ENCODE measurements around the gene CAPN10.

The CAPN10 gene

GRCh38 chr2:240596491-240596931 lies 10.0 kb downstream of the CAPN10 start:
- H3K27me3 ChIP-seq (ENCODE audit: insufficient read depth, low read length, poor library complexity) = no peaks in the 10 kb centered on the region
- no peak overlapping the region for H3K27ac ChIP-seq (ENCODE audit: low read depth, low read length)
- H2AK5ac ChIP-seq (ENCODE audit: low read length) = no peak overlapping the region
- no peak overlapping the region for H3K4ac ChIP-seq (ENCODE audit: low read depth, low read length)
- no peak overlapping the region for H2BK5ac ChIP-seq (ENCODE audit: low read length)
- no peaks in the 10 kb centered on the region for H3K4me1 ChIP-seq (ENCODE audit: control insufficient read depth, low read depth, low read length)
- WGBS (ENCODE audit: extremely low coverage, insufficient coverage, low lambda C conversion rate) = no CpG with 5 or more reads among the region's 23 CpGs
- no peaks in the 10 kb centered on the region for H3K79me2 ChIP-seq (ENCODE audit: control insufficient read depth, insufficient read depth, low read length)
- no peak overlapping the region for H3K9ac ChIP-seq (ENCODE audit: low read length)
- no peak overlapping the region for H3K56ac ChIP-seq (ENCODE audit: low read length)
- no peak for DNase-seq
- no peak overlapping the region for H3K4me3 ChIP-seq (ENCODE audit: low read length)
- H3K18ac ChIP-seq (ENCODE audit: low read length) = no peak overlapping the region
- no peak overlapping the region for H4K5ac ChIP-seq (ENCODE audit: low read length)
- H3K4me2 ChIP-seq (ENCODE audit: low read length) = no peak overlapping the region
- no peak overlapping the region for H2BK15ac ChIP-seq (replicated peaks; ENCODE audit: low read depth)
- H2BK120ac ChIP-seq (ENCODE audit: low read depth, low read length) = no peak overlapping the region
- no peak overlapping the region for H3K23ac ChIP-seq (ENCODE audit: low read length)
- no peaks in the 10 kb centered on the region for H3K79me1 ChIP-seq (ENCODE audit: low read length)
- H3K36me3 ChIP-seq (ENCODE audit: control insufficient read depth, insufficient read depth, low read length) = peaks cover 2% of the 10 kb centered on the region
- H4K8ac ChIP-seq (ENCODE audit: low read depth, low read length) = no peak overlapping the region

DNA sequence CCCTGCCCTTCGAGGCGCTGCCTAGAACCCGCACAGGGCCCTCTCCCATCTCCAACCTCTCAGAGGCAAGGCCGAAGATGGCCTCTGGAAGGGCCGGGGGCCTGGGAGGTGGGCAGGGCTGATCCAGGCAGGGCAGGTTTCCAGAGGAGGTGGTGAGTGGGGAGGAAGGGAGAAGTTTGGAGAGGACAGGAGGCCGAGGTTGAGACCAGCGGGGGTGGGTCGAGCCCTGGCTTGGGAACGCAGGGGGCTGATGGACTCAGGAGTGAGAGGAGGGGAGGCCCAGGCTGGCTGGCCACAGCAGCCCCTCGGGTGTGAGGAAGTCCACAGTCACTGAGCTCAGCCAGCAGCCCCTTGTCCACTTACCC lies 10.5 kb downstream of the CAPN10 start:
- Histone ChIP-seq H3K36me3 (ENCODE audit: control insufficient read depth, insufficient read depth, low read length) (peaks cover 2% of the 10 kb centered on the region), H2BK120ac (ENCODE audit: low read depth, low read length) (no peak overlapping the region), H2BK15ac (replicated peaks; ENCODE audit: low read depth) (no peak overlapping the region), H3K9ac (ENCODE audit: low read length) (no peak overlapping the region), H3K4me2 (ENCODE audit: low read length) (no peak overlapping the region), H3K23ac (ENCODE audit: low read length) (no peak overlapping the region), H3K27me3 (ENCODE audit: insufficient read depth, low read length, poor library complexity) (no peaks in the 10 kb centered on the region), H3K4me3 (ENCODE audit: low read length) (no peak overlapping the region), H4K8ac (ENCODE audit: low read depth, low read length) (no peak overlapping the region), H3K79me2 (ENCODE audit: control insufficient read depth, insufficient read depth, low read length) (no peaks in the 10 kb centered on the region), H2AK5ac (ENCODE audit: low read length) (no peak overlapping the region), H3K56ac (ENCODE audit: low read length) (no peak overlapping the region), H3K79me1 (ENCODE audit: low read length) (no peaks in the 10 kb centered on the region), H2BK5ac (ENCODE audit: low read length) (no peak overlapping the region), H3K27ac (ENCODE audit: low read depth, low read length) (no peak overlapping the region), H4K5ac (ENCODE audit: low read length) (no peak overlapping the region), H3K4ac (ENCODE audit: low read depth, low read length) (no peak overlapping the region), H3K18ac (ENCODE audit: low read length) (no peak overlapping the region), H3K4me1 (ENCODE audit: control insufficient read depth, low read depth, low read length) (no peaks in the 10 kb centered on the region)
- DNase-seq = no peak
- WGBS (ENCODE audit: extremely low coverage, insufficient coverage, low lambda C conversion rate) = no CpG with 5 or more reads among the region's 10 CpGs

GRCh38 chr2:240597419-240598181 lies 11.1 kb downstream of the CAPN10 start:
- H2BK5ac ChIP-seq (ENCODE audit: low read length) = no peak overlapping the region
- H3K9ac ChIP-seq (ENCODE audit: low read length) = no peak overlapping the region
- no peak overlapping the region for H2AK5ac ChIP-seq (ENCODE audit: low read length)
- no peak overlapping the region for H3K56ac ChIP-seq (ENCODE audit: low read length)
- DNase-seq = no peak
- WGBS (ENCODE audit: extremely low coverage, insufficient coverage, low lambda C conversion rate) = no CpG with 5 or more reads among the region's 22 CpGs
- H3K4me1 ChIP-seq (ENCODE audit: control insufficient read depth, low read depth, low read length) = no peaks in the 10 kb centered on the region
- H2BK15ac ChIP-seq (replicated peaks; ENCODE audit: low read depth) = no peak overlapping the region
- no peak overlapping the region for H3K18ac ChIP-seq (ENCODE audit: low read length)
- no peak overlapping the region for H4K5ac ChIP-seq (ENCODE audit: low read length)
- no peak overlapping the region for H3K4me3 ChIP-seq (ENCODE audit: low read length)
- peaks cover 2% of the 10 kb centered on the region for H3K36me3 ChIP-seq (ENCODE audit: control insufficient read depth, insufficient read depth, low read length)
- H3K4ac ChIP-seq (ENCODE audit: low read depth, low read length) = no peak overlapping the region
- no peak overlapping the region for H3K23ac ChIP-seq (ENCODE audit: low read length)
- H2BK120ac ChIP-seq (ENCODE audit: low read depth, low read length) = no peak overlapping the region
- no peak overlapping the region for H3K4me2 ChIP-seq (ENCODE audit: low read length)
- no peak overlapping the region for H3K27ac ChIP-seq (ENCODE audit: low read depth, low read length)
- H3K79me1 ChIP-seq (ENCODE audit: low read length) = no peaks in the 10 kb centered on the region
- H3K79me2 ChIP-seq (ENCODE audit: control insufficient read depth, insufficient read depth, low read length) = no peaks in the 10 kb centered on the region
- no peaks in the 10 kb centered on the region for H3K27me3 ChIP-seq (ENCODE audit: insufficient read depth, low read length, poor library complexity)
- no peak overlapping the region for H4K8ac ChIP-seq (ENCODE audit: low read depth, low read length)

GRCh38 chr2:240598311-240598911 lies 11.9 kb downstream of the CAPN10 start:
- Histone ChIP-seq H3K79me2 (ENCODE audit: control insufficient read depth, insufficient read depth, low read length) (no peaks in the 10 kb centered on the region), H3K27me3 (ENCODE audit: insufficient read depth, low read length, poor library complexity) (no peaks in the 10 kb centered on the region), H3K4me2 (ENCODE audit: low read length) (no peak overlapping the region), H3K9ac (ENCODE audit: low read length) (no peak overlapping the region), H4K5ac (ENCODE audit: low read length) (no peak overlapping the region), H3K4ac (ENCODE audit: low read depth, low read length) (no peak overlapping the region), H2BK120ac (ENCODE audit: low read depth, low read length) (no peak overlapping the region), H3K56ac (ENCODE audit: low read length) (no peak overlapping the region), H3K23ac (ENCODE audit: low read length) (no peak overlapping the region), H3K36me3 (ENCODE audit: control insufficient read depth, insufficient read depth, low read length) (peaks cover 2% of the 10 kb centered on the region), H2BK15ac (replicated peaks; ENCODE audit: low read depth) (no peak overlapping the region), H3K27ac (ENCODE audit: low read depth, low read length) (no peak overlapping the region), H3K4me1 (ENCODE audit: control insufficient read depth, low read depth, low read length) (no peaks in the 10 kb centered on the region), H4K8ac (ENCODE audit: low read depth, low read length) (no peak overlapping the region), H3K79me1 (ENCODE audit: low read length) (no peaks in the 10 kb centered on the region), H3K4me3 (ENCODE audit: low read length) (no peak overlapping the region), H2BK5ac (ENCODE audit: low read length) (no peak overlapping the region), H3K18ac (ENCODE audit: low read length) (no peak overlapping the region), H2AK5ac (ENCODE audit: low read length) (no peak overlapping the region)
- no peak for DNase-seq
- no CpG with 5 or more reads among the region's 17 CpGs for WGBS (ENCODE audit: extremely low coverage, insufficient coverage, low lambda C conversion rate)

DNA sequence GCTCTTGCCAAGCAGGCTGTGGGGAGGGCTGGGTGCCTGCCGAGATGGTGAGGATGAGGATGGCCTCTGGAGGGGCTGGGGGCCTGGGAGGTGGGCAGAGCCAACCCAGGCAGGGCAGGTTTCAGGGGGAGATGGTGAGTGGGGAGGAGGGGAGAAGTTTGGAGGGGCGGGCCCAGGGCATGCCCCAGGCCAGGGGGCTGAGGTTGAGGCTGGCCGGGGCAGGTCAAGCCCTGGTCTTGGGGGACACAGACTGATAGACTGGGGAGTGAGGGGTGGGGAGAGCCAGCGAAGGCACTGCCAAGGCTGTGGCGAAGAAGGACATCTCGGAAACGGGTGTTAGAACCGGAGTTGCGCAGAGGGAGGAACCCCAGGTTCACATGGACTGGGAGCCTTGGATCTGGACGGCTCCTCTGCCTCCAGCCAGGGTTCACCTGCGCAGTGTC lies 12.6 kb downstream of the CAPN10 start:
- no peak for DNase-seq
- Histone ChIP-seq H2BK15ac (replicated peaks; ENCODE audit: low read depth) (no peak overlapping the region), H3K4me3 (ENCODE audit: low read length) (no peak overlapping the region), H3K4ac (ENCODE audit: low read depth, low read length) (no peak overlapping the region), H3K23ac (ENCODE audit: low read length) (no peak overlapping the region), H3K79me1 (ENCODE audit: low read length) (no peaks in the 10 kb centered on the region), H4K8ac (ENCODE audit: low read depth, low read length) (no peak overlapping the region), H4K5ac (ENCODE audit: low read length) (no peak overlapping the region), H3K4me1 (ENCODE audit: control insufficient read depth, low read depth, low read length) (no peaks in the 10 kb centered on the region), H3K18ac (ENCODE audit: low read length) (no peak overlapping the region), H3K56ac (ENCODE audit: low read length) (no peak overlapping the region), H3K27ac (ENCODE audit: low read depth, low read length) (no peak overlapping the region), H2BK120ac (ENCODE audit: low read depth, low read length) (no peak overlapping the region), H3K27me3 (ENCODE audit: insufficient read depth, low read length, poor library complexity) (no peaks in the 10 kb centered on the region), H3K4me2 (ENCODE audit: low read length) (no peak overlapping the region), H3K9ac (ENCODE audit: low read length) (no peak overlapping the region), H2AK5ac (ENCODE audit: low read length) (no peak overlapping the region), H3K79me2 (ENCODE audit: control insufficient read depth, insufficient read depth, low read length) (no peaks in the 10 kb centered on the region), H2BK5ac (ENCODE audit: low read length) (no peak overlapping the region), H3K36me3 (ENCODE audit: control insufficient read depth, insufficient read depth, low read length) (peaks cover 2% of the 10 kb centered on the region)
- WGBS (ENCODE audit: extremely low coverage, insufficient coverage, low lambda C conversion rate) = no CpG with 5 or more reads among the region's 11 CpGs
